A673 (cell line): ENCODE results near the gene TCEAL3. TPM values are rescaled to one million over a fixed set of nuclear protein-coding genes. Genes with fewer than 3 reads are reported as not detected.

ENCODE experiments used
- Bru-seq: library from RNA; stranded (reverse); fragments of 400-500 nt; gene quantifications from one replicate; lab custom pipeline; 2021; lab: Mats Ljungman, UMichigan
- BruChase-seq, 2 experiments: library from RNA; stranded (reverse); fragments of 400-500 nt; gene quantifications; one replicate each; lab custom pipeline; 2021; lab: Mats Ljungman, UMichigan
- BruUV-seq: library from RNA; stranded (reverse); fragments of 400-500 nt; replicated peaks from 2 replicates; lab custom pipeline; 2021; lab: Mats Ljungman, UMichigan
- CTCF ChIA-PET: fragments of 300-600 bp; sonication (Branson Sonifier 250); formaldehyde crosslinking; loops from one replicate; lab custom pipeline; 2022; ENCODE audit warnings: antibody characterized with exemption; lab: Charles Lee
- POLR2A ChIA-PET: fragments of 300-600 bp; sonication (Branson Sonifier 250); formaldehyde crosslinking; loops from one replicate; lab custom pipeline; 2022; ENCODE audit warnings: antibody characterized with exemption; ENCODE audit not compliant: low non-redundant PET; lab: Charles Lee
- DNase-seq: peaks from one replicate; pipeline ENCODE4 v3.0.0-alpha.2; 2015; ENCODE audit warnings: low spot score
- H3K27ac ChIP-seq: fragments of 200-600 bp; sonication (generic); 2 replicates; pipeline ENCODE4 v1.5.1; 2016; ENCODE audit warnings: mixed run types, low read depth, mild to moderate bottlenecking, mixed read lengths, antibody characterized with exemption, low read length; ENCODE audit not compliant: poor library complexity, severe bottlenecking
- H3K27me3 ChIP-seq: fragments of 200-600 bp; sonication (generic); replicated peaks from 2 replicates; pipeline ENCODE4 v1.6.1; 2017; ENCODE audit warnings: mixed run types, low read depth, mild to moderate bottlenecking, mixed read lengths, antibody characterized with exemption, low read length; ENCODE audit not compliant: insufficient read depth, poor library complexity
- H3K36me3 ChIP-seq: fragments of 200-600 bp; sonication (generic); 2 replicates; pipeline ENCODE4 v1.6.1; 2016; ENCODE audit warnings: mixed run types, mild to moderate bottlenecking, mixed read lengths, antibody characterized with exemption, low read length; ENCODE audit not compliant: insufficient read depth, poor library complexity, severe bottlenecking
- H3K4me1 ChIP-seq: fragments of 200-600 bp; sonication (generic); 2 replicates; pipeline ENCODE4 v1.6.1; 2017; ENCODE audit warnings: mixed run types, mild to moderate bottlenecking, mixed read lengths, antibody characterized with exemption, low read length; ENCODE audit not compliant: insufficient read depth, poor library complexity, severe bottlenecking
- H3K4me3 ChIP-seq: fragments of 200-600 bp; sonication (generic); 2 replicates; pipeline ENCODE4 v1.5.1; 2016; ENCODE audit warnings: low read depth, mixed run types, mild to moderate bottlenecking, mixed read lengths, low read length; ENCODE audit not compliant: poor library complexity, severe bottlenecking
- H3K9me3 ChIP-seq: fragments of 200-600 bp; sonication (generic); 2 replicates; pipeline ENCODE4 v1.6.1; 2016; ENCODE audit warnings: mixed run types, low read depth, mild to moderate bottlenecking, mixed read lengths, antibody characterized with exemption, low read length; ENCODE audit not compliant: poor library complexity, severe bottlenecking
- CTCF ChIP-seq: fragments of 300-800, 200-600 bp; sonication (generic); conservative IDR thresholded peaks from 2 replicates; pipeline ENCODE4 v1.5.1; 2017; ENCODE audit warnings: low read depth, mild to moderate bottlenecking, antibody characterized with exemption, low read length, moderate library complexity, mixed read lengths
- EZH2 ChIP-seq: fragments of 200-600 bp; sonication (generic); IDR thresholded peaks from 2 replicates; pipeline ENCODE4 v1.6.1; 2017; ENCODE audit warnings: borderline replicate concordance, low read depth, mild to moderate bottlenecking, mixed read lengths, antibody characterized with exemption, low read length; ENCODE audit not compliant: poor library complexity, severe bottlenecking
- intact Hi-C: fragments of 100-400 bp; cut with micrococcal nuclease; formaldehyde crosslinking; loops from one replicate; pipeline ENCODE4 v1.10.0; 2022; ENCODE audit not compliant: unreplicated experiment
- long read RNA-seq: library from polyadenylated mRNA; stranded (forward); transcript quantifications from one replicate; pipeline ENCODE4 v2.0.0, GENCODE V29; 2022
- total RNA-seq: library from RNA; stranded (reverse); gene quantifications from 2 replicates; pipeline ENCODE4 v1.2.3, GENCODE V29; 2021

Gene TCEAL3
- 12.1 and 15.9 TPM in 2 replicates for total RNA-seq
- Bru-seq, nascent RNA = percentile 54 among the genes with signal in this experiment
- percentile 64 among the genes with signal in this experiment for BruChase-seq, experiment 1, labeled RNA remaining after a 2-hour chase
- percentile 74 among the genes with signal in this experiment for BruChase-seq, experiment 2, labeled RNA remaining after a 6-hour chase
- long read RNA-seq, transcript TCEAL3-202 (3 exons, 1,113 nt) = major isoform, 5 of 12 reads
- long read RNA-seq, partial matches to known transcripts = 1 of 12 reads
- long read RNA-seq, other reads (novel, unspliced or antisense) = 5 of 12 reads

DNA sequence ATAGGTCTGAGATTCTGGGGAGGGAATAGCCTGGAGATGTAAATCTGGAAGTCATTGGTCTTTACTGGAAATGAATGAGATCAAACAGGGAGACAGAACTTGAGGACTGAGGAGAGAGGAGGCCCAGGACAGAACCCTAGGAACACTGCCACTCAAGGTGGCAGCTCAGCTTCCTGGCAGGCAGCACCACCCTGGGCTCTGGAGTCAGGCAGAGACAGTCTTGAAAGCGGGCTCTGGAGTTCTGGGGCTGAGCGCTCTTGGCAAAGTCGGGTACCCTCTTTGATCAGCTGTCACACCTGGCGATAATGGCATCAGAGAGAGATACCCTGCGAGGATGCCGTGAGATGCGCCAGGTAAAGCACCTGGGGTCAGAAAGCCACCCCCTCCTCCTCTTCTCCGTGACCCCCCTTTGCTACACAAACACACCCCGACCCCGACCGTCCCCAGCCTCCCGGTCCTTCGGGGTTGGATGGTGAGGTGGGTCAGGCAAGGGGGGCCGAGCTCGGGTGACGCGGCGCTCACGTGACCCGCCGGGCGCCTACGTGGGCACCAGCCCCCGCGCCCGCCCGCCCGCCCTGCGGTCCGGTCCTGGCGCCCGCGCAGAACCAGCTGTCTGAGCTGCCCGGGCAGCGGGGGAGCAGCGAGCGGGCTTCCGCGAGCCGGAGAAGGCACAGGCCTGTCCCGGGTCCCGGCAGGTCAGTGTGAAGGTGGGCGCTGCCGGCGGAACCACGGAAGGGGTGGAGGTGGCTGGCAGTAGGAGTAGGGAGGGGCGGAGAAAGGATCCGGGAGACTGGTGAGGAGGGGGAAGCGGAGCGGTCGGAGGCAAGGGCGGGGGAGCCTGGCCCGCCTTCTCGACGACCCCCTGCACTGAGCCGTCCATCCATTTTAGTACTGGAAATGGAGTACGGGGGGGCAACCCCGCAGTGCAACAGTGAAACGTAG, at the start of gene TCEAL3:
TSS of gene TCEAL3 (plus strand) at position 600 of the 942 bp plus-strand sequence. CDS start 1,102 bp downstream, outside the sequence.
- TF ChIP-seq CTCF = no peak
- no peak for TF ChIP-seq EZH2
- DNase-seq = peak; percentile 27
- ChIA-PET CTCF (interaction anchor here (0.6 kb wide), 1 partner anchor 14 kb away, joined by 3 read pairs; no protein-coding TSS in a partner anchor), POLR2A (no interaction called here)
- intact Hi-C loops = no loop called here
- peaks cover 3% of the 10 kb centered on the region for H3K27me3 ChIP-seq
- H3K4me3 ChIP-seq = peak within 1 kb of the TSS; percentile 58
- peak within 1 kb of the TSS; percentile 61 for H3K27ac ChIP-seq
- H3K36me3 ChIP-seq = no peaks in the 10 kb centered on the region
- no TSS peak for BruUV-seq
- H3K4me1 ChIP-seq = no peaks in the 10 kb centered on the region
- H3K9me3 ChIP-seq = no peaks in the 10 kb centered on the region

DNA sequence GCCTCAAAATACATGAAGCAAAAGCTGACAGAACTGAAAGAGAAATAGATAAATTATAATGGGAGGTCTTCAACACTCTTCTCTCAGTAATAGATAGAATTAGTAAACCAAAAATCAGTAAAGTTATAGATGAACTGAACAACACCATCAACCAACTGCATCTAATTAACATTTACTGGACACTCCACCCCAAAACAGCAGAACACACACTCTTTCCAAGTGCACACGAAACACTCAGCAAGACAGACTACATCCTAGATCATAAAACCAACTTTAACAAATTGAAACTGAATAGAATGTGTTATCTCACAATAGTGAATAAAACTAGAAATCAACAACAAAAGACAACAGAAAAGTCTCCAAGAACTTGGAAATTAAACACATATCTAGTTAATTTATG, 47.5 kb upstream of the TCEAL3 start:
- ChIA-PET POLR2A (no interaction called here), CTCF (no interaction called here)
- H3K9me3 ChIP-seq = no peaks in the 10 kb centered on the region
- TF ChIP-seq EZH2 (no peak), CTCF (no peak)
- no peak overlapping the region for H3K27ac ChIP-seq
- H3K36me3 ChIP-seq = no peaks in the 10 kb centered on the region
- H3K4me3 ChIP-seq = no peak overlapping the region
- BruUV-seq = no TSS peak
- H3K4me1 ChIP-seq = no peaks in the 10 kb centered on the region
- H3K27me3 ChIP-seq = peaks cover 3% of the 10 kb centered on the region
- intact Hi-C loops = no loop called here
- no peak for DNase-seq

DNA sequence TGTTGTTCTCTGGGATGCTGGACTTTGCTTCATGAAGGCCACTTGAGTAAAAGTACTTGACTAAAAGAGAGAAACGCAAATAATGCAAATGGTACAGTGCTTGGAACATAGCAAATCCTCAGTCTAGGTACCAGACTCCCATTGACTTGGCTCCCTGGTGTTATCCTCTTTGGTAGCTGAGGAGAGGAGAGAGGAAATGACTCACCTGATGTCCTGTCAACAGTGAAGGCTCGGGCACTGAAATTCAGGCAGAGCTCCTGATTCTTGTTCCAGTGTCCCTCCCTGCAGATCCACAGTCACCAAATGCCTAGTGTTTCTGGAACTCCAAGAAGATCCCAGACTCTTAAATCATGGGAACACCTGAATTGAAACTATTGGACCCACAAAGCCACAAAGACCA, 45.0 kb upstream of the TCEAL3 start:
- TF ChIP-seq CTCF = no peak
- TF ChIP-seq EZH2 = no peak
- H3K27me3 ChIP-seq = peaks cover 4% of the 10 kb centered on the region
- no peaks in the 10 kb centered on the region for H3K4me1 ChIP-seq
- no peaks in the 10 kb centered on the region for H3K9me3 ChIP-seq
- intact Hi-C loops = no loop called here
- H3K36me3 ChIP-seq = no peaks in the 10 kb centered on the region
- H3K4me3 ChIP-seq = no peak overlapping the region
- BruUV-seq = no TSS peak
- no peak overlapping the region for H3K27ac ChIP-seq
- no peak for DNase-seq
- CTCF ChIA-PET = no interaction called here
- POLR2A ChIA-PET = no interaction called here
